OCI-LY1 (cell line): ENCODE measurements around the gene MEMO1.
"Not testable (repeated sequence)": the region's sequence is repeated elsewhere in the genome, so short reads cannot be mapped to it uniquely, and the experiment has no call there.

Experiments
- H2AFZ ChIP-seq: fragments of 200-600 bp; sonication (generic), shearing (Covaris generic); 2 replicates; pipeline ENCODE4 v1.6.0; 2014; ENCODE audit warnings: antibody characterized with exemption, mild to moderate bottlenecking, low read length
- H3F3A ChIP-seq: fragments of 200-600 bp; sonication (generic), shearing (Covaris generic); 2 replicates; pipeline ENCODE4 v1.6.0; 2014; ENCODE audit warnings: mild to moderate bottlenecking, antibody characterized with exemption, low read length, moderate library complexity; ENCODE audit not compliant: insufficient read depth
- H3K27ac ChIP-seq: fragments of 200-600 bp; sonication (generic); 2 replicates; pipeline ENCODE4 v1.5.1; 2014; ENCODE audit warnings: low read length, mixed run types, mild to moderate bottlenecking, low read depth; ENCODE audit not compliant: poor library complexity, severe bottlenecking
- H3K27me3 ChIP-seq: fragments of 200-600 bp; sonication (generic); 2 replicates; pipeline ENCODE4 v1.6.0; 2014; ENCODE audit warnings: antibody characterized with exemption, mild to moderate bottlenecking, low read length, moderate library complexity; ENCODE audit not compliant: insufficient read depth
- H3K36me3 ChIP-seq: fragments of 200-600 bp; sonication (generic); 2 replicates; pipeline ENCODE4 v1.6.1; 2014; ENCODE audit warnings: mild to moderate bottlenecking, antibody characterized with exemption, low read length, moderate library complexity, mixed read lengths; ENCODE audit not compliant: insufficient read depth
- H3K4me1 ChIP-seq: fragments of 200-600 bp; sonication (generic); 2 replicates; pipeline ENCODE4 v1.5.1; 2014; ENCODE audit warnings: mild to moderate bottlenecking, low read length, moderate library complexity; ENCODE audit not compliant: insufficient read depth, severe bottlenecking
- H3K4me2 ChIP-seq: fragments of 200-600 bp; sonication (generic), shearing (Covaris generic); 2 replicates; pipeline ENCODE4 v1.6.1; 2014; ENCODE audit warnings: low read length
- H3K4me3 ChIP-seq: fragments of 200-600 bp; sonication (generic); 2 replicates; pipeline ENCODE4 v1.5.1; 2014; ENCODE audit warnings: low read length, low read depth, mild to moderate bottlenecking, mixed read lengths; ENCODE audit not compliant: poor library complexity, severe bottlenecking
- H3K79me2 ChIP-seq: fragments of 200-600 bp; shearing (Covaris generic); 2 replicates; pipeline ENCODE4 v1.6.1; 2016; ENCODE audit warnings: mixed run types, low read length, mixed read lengths; ENCODE audit not compliant: insufficient read depth
- H3K9ac ChIP-seq: fragments of 200-600 bp; sonication (generic), shearing (Covaris generic); 2 replicates; pipeline ENCODE4 v1.6.1; 2014; ENCODE audit warnings: mild to moderate bottlenecking, low read length, mixed read lengths
- H3K9me2 ChIP-seq: fragments of 200-600 bp; sonication (generic), shearing (Covaris generic); 2 replicates; pipeline ENCODE4 v1.6.1; 2014; ENCODE audit warnings: low read depth, mild to moderate bottlenecking, low read length, mixed read lengths
- H3K9me3 ChIP-seq: fragments of 200-600 bp; shearing (Covaris generic); 2 replicates; pipeline ENCODE4 v1.6.1; 2014; ENCODE audit warnings: low read length, mixed read lengths
- H4K20me1 ChIP-seq: fragments of 200-600 bp; sonication (generic), shearing (Covaris generic); 2 replicates; pipeline ENCODE4 v1.6.0; 2016; ENCODE audit warnings: mild to moderate bottlenecking, low read length; ENCODE audit not compliant: insufficient read depth
- CTCF ChIP-seq: fragments of 200-600 bp; sonication (generic), shearing (Covaris generic); IDR thresholded peaks from 2 replicates; pipeline ENCODE4 v1.5.1; 2017; ENCODE audit warnings: mild to moderate bottlenecking, antibody characterized with exemption, low read length, moderate library complexity, mixed read lengths
- EZH2 ChIP-seq: fragments of 200-600 bp; sonication (generic), shearing (Covaris generic); IDR thresholded peaks from 2 replicates; pipeline ENCODE4 v1.8.0; 2017; ENCODE audit warnings: borderline replicate concordance, mixed run types, mild to moderate bottlenecking, antibody characterized with exemption, low read length, moderate library complexity, mixed read lengths

The MEMO1 gene

GRCh38 chr2:32018789-32019482 lies 8.1 kb upstream of the MEMO1 start:
- not testable (repeated sequence) for H3K27ac ChIP-seq, H3K9me3 ChIP-seq, H3K9me2 ChIP-seq, H3K9ac ChIP-seq, H3K79me2 ChIP-seq, H3F3A ChIP-seq, H4K20me1 ChIP-seq, H3K4me3 ChIP-seq, H3K4me1 ChIP-seq, H3K27me3 ChIP-seq, H3K4me2 ChIP-seq, H2AFZ ChIP-seq
- peaks cover 28% of the 10 kb centered on the region for H3K36me3 ChIP-seq

- peaks cover 22% of the 10 kb centered on the region for H3K4me1 ChIP-seq
- H3F3A ChIP-seq = no peaks in the 10 kb centered on the region
- no peak overlapping the region for H2AFZ ChIP-seq
- H3K27me3 ChIP-seq = no peaks in the 10 kb centered on the region
- H3K79me2 ChIP-seq = peaks cover 17% of the 10 kb centered on the region
- no peak for TF ChIP-seq CTCF
- no peak for TF ChIP-seq EZH2
- H3K9me3 ChIP-seq = no peaks in the 10 kb centered on the region
- no peaks in the 10 kb centered on the region for H4K20me1 ChIP-seq
- H3K4me2 ChIP-seq = no peak overlapping the region
- H3K9me2 ChIP-seq = no peaks in the 10 kb centered on the region
- H3K9ac ChIP-seq = no peak overlapping the region
- no peak overlapping the region for H3K4me3 ChIP-seq
- H3K36me3 ChIP-seq = peaks cover 5% of the 10 kb centered on the region; the same call in 1 of the 2 replicates
- H3K27ac ChIP-seq = no peak overlapping the region
These were observed 2.1 kb upstream of the MEMO1 start for GRCh38 chr2:32012872-32013271.

GRCh38 chr2:32011485-32011960 lies 715 bp upstream of the MEMO1 start:
- peak overlapping the region; percentile 95 for H3K9ac ChIP-seq
- no peaks in the 10 kb centered on the region for H3K36me3 ChIP-seq
- peaks cover 34% of the 10 kb centered on the region for H3K4me1 ChIP-seq
- H3K9me2 ChIP-seq = no peaks in the 10 kb centered on the region
- H3K27me3 ChIP-seq = no peaks in the 10 kb centered on the region
- no peaks in the 10 kb centered on the region for H3K9me3 ChIP-seq
- peak overlapping the region; percentile 98 for H3K4me2 ChIP-seq
- TF ChIP-seq CTCF (no peak), EZH2 (no peak)
- H2AFZ ChIP-seq = 0 out of 2 replicates have a peak overlapping the region, but pooled peaks have one; percentile 8
- H3K4me3 ChIP-seq = peak overlapping the region; percentile 83
- peak overlapping the region; percentile 94 for H3K27ac ChIP-seq
- H4K20me1 ChIP-seq = no peaks in the 10 kb centered on the region
- H3K79me2 ChIP-seq = peaks cover 30% of the 10 kb centered on the region
- no peaks in the 10 kb centered on the region for H3F3A ChIP-seq

GRCh38 chr2:32010280-32010669 lies 533 bp downstream of the MEMO1 start:
- H3K4me2 ChIP-seq, H2AFZ ChIP-seq, H3K9me3 ChIP-seq, H3K27me3 ChIP-seq, H4K20me1 ChIP-seq, H3F3A ChIP-seq, H3K9ac ChIP-seq, H3K9me2 ChIP-seq, H3K36me3 ChIP-seq: not testable (repeated sequence)
- peak overlapping the region; percentile 6 for H3K27ac ChIP-seq
- peaks cover 38% of the 10 kb centered on the region for H3K4me1 ChIP-seq
- peaks cover 43% of the 10 kb centered on the region for H3K79me2 ChIP-seq
- H3K4me3 ChIP-seq = peak overlapping the region; percentile 55
